GM12878 (cell line): ENCODE data around the gene FYB1. TPM values are rescaled to one million over a fixed set of nuclear protein-coding genes. Genes with fewer than 3 reads are reported as not detected.

Experiments
- ATAC-seq: fragments of 200-7000 bp; cut with Tn5 transposase; 3 replicates; pipeline ENCODE4 v1.9.1; 2020; ENCODE audit warnings: mild to moderate bottlenecking, moderate library complexity
- BruUV-seq: library from RNA; stranded (reverse); fragments of 400-500 nt; replicated peaks from 2 replicates; lab custom pipeline; 2021; lab: Mats Ljungman, UMichigan
- CTCF ChIA-PET: fragments of 300-600 bp; sonication (Branson Sonifier 250); formaldehyde crosslinking; extraction: SDS; loops from one replicate; lab custom pipeline; 2021; ENCODE audit warnings: inconsistent platforms; lab: Yijun Ruan, JAX
- POLR2A ChIA-PET: fragments of 350-600 bp; formaldehyde crosslinking; extraction: SDS; loops from one replicate; lab custom pipeline; 2021; ENCODE audit warnings: inconsistent platforms; lab: Charles Lee
- RAD21 ChIA-PET: fragments of 300-600 bp; sonication (Branson Sonifier 250); formaldehyde crosslinking; loops from one replicate; lab custom pipeline; 2023; ENCODE audit warnings: antibody characterized with exemption; ENCODE audit not compliant: unreplicated experiment; lab: Charles Lee
- SMC1A ChIA-PET: fragments of 300-600 bp; sonication (Branson Sonifier 250); formaldehyde crosslinking; loops from one replicate; lab custom pipeline; 2023; ENCODE audit not compliant: unreplicated experiment, uncharacterized antibody; lab: Charles Lee
- DNase-seq: peaks from one replicate; pipeline ENCODE4 v3.0.0-alpha.2; 2011; ENCODE audit warnings: low read depth, low spot score
- FAIRE-seq: peaks from 3 replicates; lab custom pipeline; 2011; peaks lifted over from hg19 to GRCh38; lab: Jason Lieb, UNC
- H2AFZ ChIP-seq: 2 replicates; pipeline ENCODE4 v1.6.0; 2011; ENCODE audit warnings: low read depth, low read length, control low read depth; ENCODE audit not compliant: control insufficient read depth
- H3K27ac ChIP-seq: 2 replicates; pipeline ENCODE4 v1.5.1; 2011; ENCODE audit warnings: control low read depth; ENCODE audit not compliant: control insufficient read depth, insufficient read depth
- H3K27me3 ChIP-seq, 2 experiments: replicated peaks in 1 of 2; 2 replicates each; pipeline versions ENCODE4 v1.6.0 to v1.6.1; 2011; ENCODE audit warnings: low read length in 1 of 2; ENCODE audit not compliant: control insufficient read depth in 2 of 2, insufficient read depth in 2 of 2
- H3K36me3 ChIP-seq, 2 experiments: 2 replicates each; pipeline ENCODE4 v1.5.1; 2011; ENCODE audit warnings: low read length in 1 of 2; ENCODE audit not compliant: control insufficient read depth in 2 of 2, insufficient read depth in 2 of 2
- H3K4me1 ChIP-seq: 2 replicates; pipeline ENCODE4 v1.6.1; 2011; ENCODE audit warnings: mild to moderate bottlenecking, low read length, moderate library complexity, mixed read lengths; ENCODE audit not compliant: control insufficient read depth, insufficient read depth
- H3K4me2 ChIP-seq: 2 replicates; pipeline ENCODE4 v1.6.0; 2011; ENCODE audit warnings: control low read depth; ENCODE audit not compliant: control insufficient read depth, insufficient read depth
- H3K4me3 ChIP-seq: fragments of 200-600 bp; sonication (generic); 2 replicates; pipeline ENCODE4 v1.5.1; 2016
- H3K79me2 ChIP-seq: 2 replicates; pipeline ENCODE4 v1.6.0; 2011; ENCODE audit warnings: low read length; ENCODE audit not compliant: control insufficient read depth, insufficient read depth
- H3K9ac ChIP-seq: 2 replicates; pipeline ENCODE4 v1.8.0; 2011; ENCODE audit warnings: low read length, control low read depth, mixed read lengths; ENCODE audit not compliant: control insufficient read depth, insufficient read depth
- H3K9me3 ChIP-seq: replicated peaks from 3 replicates; pipeline ENCODE4 v1.5.1; 2011; ENCODE audit warnings: mild to moderate bottlenecking, low read length; ENCODE audit not compliant: control insufficient read depth, insufficient read depth
- H4K20me1 ChIP-seq: 2 replicates; pipeline ENCODE4 v1.6.0; 2011; ENCODE audit not compliant: control insufficient read depth, insufficient read depth
- ASH2L ChIP-seq: fragments of 300-600, 200-600 bp; sonication (generic); IDR thresholded peaks from 2 replicates; pipeline ENCODE4 v1.6.1; 2017; ENCODE audit warnings: low read depth, mild to moderate bottlenecking, borderline replicate concordance
- CBX5 ChIP-seq: sonication (generic); IDR thresholded peaks from 2 replicates; pipeline ENCODE4 v1.6.1; 2016; ENCODE audit warnings: low read depth, moderate library complexity, mild to moderate bottlenecking, inconsistent platforms
- CTCF ChIP-seq, 3 experiments: IDR thresholded peaks in 2 of 3; conservative IDR thresholded peaks in 1 of 3; 2 replicates each; pipeline ENCODE4 v1.5.1; 2011; ENCODE audit warnings: low read depth in 3 of 3, low read length in 3 of 3, mild to moderate bottlenecking in 3 of 3, control low read depth in 2 of 3, moderate library complexity in 2 of 3, inconsistent platforms in 1 of 3, mixed read lengths in 1 of 3; ENCODE audit not compliant: control insufficient read depth in 2 of 3, insufficient read depth in 1 of 3; ENCODE audit errors: extremely low read depth in 1 of 3
- FOXM1 ChIP-seq: IDR thresholded peaks from 2 replicates; pipeline ENCODE4 v1.6.1; 2012; ENCODE audit warnings: low read depth, mild to moderate bottlenecking, inconsistent platforms, low read length, moderate library complexity
- NR2C2 ChIP-seq: IDR thresholded peaks from 2 replicates; pipeline ENCODE4 v1.6.1; 2011; ENCODE audit warnings: borderline replicate concordance, low read depth; ENCODE audit not compliant: control insufficient read depth, insufficient read length
- POLR2A ChIP-seq: IDR thresholded peaks from 2 replicates; pipeline ENCODE4 v1.6.1; 2011; ENCODE audit warnings: low read depth, mild to moderate bottlenecking, low read length
- POLR2AphosphoS2 ChIP-seq: IDR thresholded peaks from 2 replicates; pipeline ENCODE4 v1.6.1; 2011; ENCODE audit warnings: low read depth, mild to moderate bottlenecking, low read length, improper control_type of control experiment, moderate library complexity
- TCF3 ChIP-seq: IDR thresholded peaks from 2 replicates; pipeline ENCODE4 v1.6.1; 2012; ENCODE audit warnings: low read depth, mild to moderate bottlenecking, low read length, borderline replicate concordance; ENCODE audit not compliant: insufficient read depth
- USF1 ChIP-seq: IDR thresholded peaks from 2 replicates; pipeline ENCODE4 v1.6.1; 2011; ENCODE audit warnings: borderline replicate concordance, low read depth, mild to moderate bottlenecking, moderate library complexity, mixed read lengths, low read length; ENCODE audit not compliant: insufficient read depth; ENCODE audit errors: extremely low read length
- YBX1 ChIP-seq: fragments of 450-650 bp; IDR thresholded peaks from 2 replicates; pipeline ENCODE4 v1.6.1; 2016; ENCODE audit warnings: antibody characterized with exemption
- ZNF207 ChIP-seq: fragments of 450-650 bp; IDR thresholded peaks from 2 replicates; pipeline ENCODE4 v1.6.1; 2014; ENCODE audit warnings: antibody characterized with exemption, mild to moderate bottlenecking, borderline replicate concordance
- WGBS: methylation state at CpG from one replicate; pipeline ENCODE4 v1.1.6; 2016; ENCODE audit warnings: low lambda C conversion rate; ENCODE audit not compliant: insufficient replicate concordance, insufficient coverage; ENCODE audit errors: missing lambda C conversion rate; 5-methylcytosine and 5-hydroxymethylcytosine counted together
- in situ Hi-C: fragments of 300-500 bp; cut with MboI; formaldehyde crosslinking; loops from 9 replicates; pipeline ENCODE4 v1.14.3; 2018; ENCODE audit warnings: mixed read lengths
- intact Hi-C: fragments of 100-400 bp; cut with micrococcal nuclease; formaldehyde crosslinking; loops from one replicate; pipeline ENCODE4 v1.14.2; 2022; ENCODE audit not compliant: unreplicated experiment
- polyA plus RNA-seq, 11 experiments: library from polyadenylated mRNA; depleted of rRNA in 4 of 11; unstranded in 6 of 11; stranded (reverse) in 5 of 11; fragments of >200 nt; fragmentation: Nextera tagmentation in 4 of 11; fragmentation: Illumina TruSeq in 1 of 11; extraction: Ambion mirVana in 4 of 11; extraction: Trizol in 1 of 11; gene quantifications; 1 replicate in 1 of 11; 2 replicates in 10 of 11; pipeline versions ENCODE4 v1.2.1 to v1.2.3, GENCODE V29; 2011 to 2016; ENCODE audit warnings: inconsistent platforms in 2 of 11, missing spikeins in 2 of 11, low read depth in 1 of 11
- total RNA-seq, 4 experiments: library from RNA; depleted of rRNA in 3 of 4; stranded (reverse); fragments of >200 nt in 3 of 4; fragmentation: Illumina TruSeq in 1 of 4; extraction: Trizol in 1 of 4; gene quantifications; 2 replicates each; pipeline versions ENCODE4 v1.2.1 to v1.2.3, GENCODE V29; 2013 to 2021
- TF ChIP-seq, protein P1 (sequence below): IDR thresholded peaks from 2 replicates; pipeline ENCODE4 v1.6.1; 2012; ENCODE audit warnings: low read depth, low read length, improper control_type of control experiment
- TF ChIP-seq, protein P2 (sequence below): fragments of 450-650 bp; formaldehyde crosslinking; IDR thresholded peaks from 2 replicates; pipeline ENCODE4 v1.4.0; 2020; ENCODE audit warnings: mild to moderate bottlenecking, moderate library complexity

The FYB1 gene
- total and polyA plus RNA-seq, 10 of the 15 experiments (the other 5 are each of a cell fraction or from before 2014, with no cell fraction given), result 0.06 to 4.3 (median 0.25) TPM; not detected in 2

DNA sequence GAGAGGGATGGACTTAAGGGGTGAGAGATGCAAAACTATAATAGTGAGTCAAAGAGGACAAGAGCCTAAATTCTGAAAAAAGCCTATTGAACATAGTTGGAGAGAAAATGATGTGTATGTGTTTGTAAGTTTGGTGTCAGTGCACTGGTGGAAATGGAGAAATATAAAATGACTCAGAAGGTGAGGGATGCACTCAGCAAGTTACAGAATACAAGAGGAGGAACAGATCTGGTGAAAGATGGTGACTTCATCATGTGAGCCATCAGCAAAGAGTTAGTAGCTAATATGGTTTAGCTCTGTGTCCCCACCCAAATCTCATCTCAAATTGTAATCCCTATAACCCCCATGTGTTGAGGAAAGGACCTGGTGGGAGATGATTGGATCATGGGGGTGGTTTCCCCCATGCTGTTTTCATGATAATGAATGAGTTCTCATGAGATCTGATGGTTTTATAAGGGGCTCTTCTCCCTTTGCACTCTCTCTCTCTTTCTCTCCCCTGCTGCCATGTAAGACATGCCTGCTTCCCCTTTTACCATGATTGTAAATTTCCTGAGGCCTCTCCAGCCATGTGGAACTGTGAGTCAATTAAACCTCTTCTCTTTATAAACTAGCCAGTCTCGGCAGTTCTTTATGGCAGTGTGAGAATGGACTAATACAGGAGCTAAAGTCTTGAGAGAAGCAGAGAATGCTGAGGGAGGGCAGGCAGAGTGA is 30.4 kb upstream of the FYB1 start:
- FAIRE-seq, result no peak
- peaks cover 12% of the 10 kb centered on the region for H3K9me3 ChIP-seq
- in situ Hi-C loops (no loop called here), intact Hi-C loops (no loop called here)
- RAD21 ChIA-PET, result no interaction called here
- no peak overlapping the region for H3K4me3 ChIP-seq
- no peak overlapping the region for H2AFZ ChIP-seq
- no peaks in the 10 kb centered on the region for H4K20me1 ChIP-seq
- no TSS peak for BruUV-seq
- 45% methylated on average over 1 of the region's 1 CpG for whole genome bisulfite sequencing
- no peak overlapping the region for H3K27ac ChIP-seq
- H3K9ac ChIP-seq, result no peak overlapping the region
- H3K4me1 ChIP-seq, result no peaks in the 10 kb centered on the region
- H3K79me2 ChIP-seq, result no peaks in the 10 kb centered on the region
- H3K4me2 ChIP-seq, result no peak overlapping the region
- no peak for DNase-seq
- no peaks in the 10 kb centered on the region for H3K36me3 ChIP-seq
- no peak for ATAC-seq
- POLR2A ChIA-PET, result no interaction called here
- H3K27me3 ChIP-seq, result no peaks in the 10 kb centered on the region
- SMC1A ChIA-PET, result interaction anchor here (0.6 to 1.9 kb wide), 3 partner anchors 18 to 33 kb away, joined by 3 to 6 read pairs (median 3); no protein-coding TSS in a partner anchor
- CTCF ChIA-PET, result interaction anchor here (1.6 kb wide), 1 partner anchor 169 kb away, joined by 5 read pairs; no protein-coding TSS in a partner anchor
- TF ChIP-seq CBX5 (no peak), FOXM1 (no peak), ASH2L (no peak), CTCF (IDR thresholded peaks at IDR 0.05 in 2 of 3, conservative IDR thresholded peaks at IDR 0.05 in 1 of 3; ENCODE audit: control insufficient read depth in 2 of 3, extremely low read depth in 1 of 3, insufficient read depth in 1 of 3, low read depth in 3 of 3, low read length in 3 of 3) (no peak), YBX1 (no peak), POLR2AphosphoS2 (no peak), ZNF207 (no peak), NR2C2 (no peak), POLR2A (no peak), USF1 (no peak), TCF3 (no peak)
- TF ChIP-seq, protein P1, sequence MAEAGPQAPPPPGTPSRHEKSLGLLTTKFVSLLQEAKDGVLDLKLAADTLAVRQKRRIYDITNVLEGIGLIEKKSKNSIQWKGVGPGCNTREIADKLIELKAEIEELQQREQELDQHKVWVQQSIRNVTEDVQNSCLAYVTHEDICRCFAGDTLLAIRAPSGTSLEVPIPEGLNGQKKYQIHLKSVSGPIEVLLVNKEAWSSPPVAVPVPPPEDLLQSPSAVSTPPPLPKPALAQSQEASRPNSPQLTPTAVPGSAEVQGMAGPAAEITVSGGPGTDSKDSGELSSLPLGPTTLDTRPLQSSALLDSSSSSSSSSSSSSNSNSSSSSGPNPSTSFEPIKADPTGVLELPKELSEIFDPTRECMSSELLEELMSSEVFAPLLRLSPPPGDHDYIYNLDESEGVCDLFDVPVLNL, result no peak
- TF ChIP-seq, protein P2, sequence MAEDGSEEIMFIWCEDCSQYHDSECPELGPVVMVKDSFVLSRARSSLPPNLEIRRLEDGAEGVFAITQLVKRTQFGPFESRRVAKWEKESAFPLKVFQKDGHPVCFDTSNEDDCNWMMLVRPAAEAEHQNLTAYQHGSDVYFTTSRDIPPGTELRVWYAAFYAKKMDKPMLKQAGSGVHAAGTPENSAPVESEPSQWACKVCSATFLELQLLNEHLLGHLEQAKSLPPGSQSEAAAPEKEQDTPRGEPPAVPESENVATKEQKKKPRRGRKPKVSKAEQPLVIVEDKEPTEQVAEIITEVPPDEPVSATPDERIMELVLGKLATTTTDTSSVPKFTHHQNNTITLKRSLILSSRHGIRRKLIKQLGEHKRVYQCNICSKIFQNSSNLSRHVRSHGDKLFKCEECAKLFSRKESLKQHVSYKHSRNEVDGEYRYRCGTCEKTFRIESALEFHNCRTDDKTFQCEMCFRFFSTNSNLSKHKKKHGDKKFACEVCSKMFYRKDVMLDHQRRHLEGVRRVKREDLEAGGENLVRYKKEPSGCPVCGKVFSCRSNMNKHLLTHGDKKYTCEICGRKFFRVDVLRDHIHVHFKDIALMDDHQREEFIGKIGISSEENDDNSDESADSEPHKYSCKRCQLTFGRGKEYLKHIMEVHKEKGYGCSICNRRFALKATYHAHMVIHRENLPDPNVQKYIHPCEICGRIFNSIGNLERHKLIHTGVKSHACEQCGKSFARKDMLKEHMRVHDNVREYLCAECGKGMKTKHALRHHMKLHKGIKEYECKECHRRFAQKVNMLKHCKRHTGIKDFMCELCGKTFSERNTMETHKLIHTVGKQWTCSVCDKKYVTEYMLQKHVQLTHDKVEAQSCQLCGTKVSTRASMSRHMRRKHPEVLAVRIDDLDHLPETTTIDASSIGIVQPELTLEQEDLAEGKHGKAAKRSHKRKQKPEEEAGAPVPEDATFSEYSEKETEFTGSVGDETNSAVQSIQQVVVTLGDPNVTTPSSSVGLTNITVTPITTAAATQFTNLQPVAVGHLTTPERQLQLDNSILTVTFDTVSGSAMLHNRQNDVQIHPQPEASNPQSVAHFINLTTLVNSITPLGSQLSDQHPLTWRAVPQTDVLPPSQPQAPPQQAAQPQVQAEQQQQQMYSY (CRISPR knock-in tag), result no peak
